Measurements from ENCODE around the gene VAV2. TPM values are rescaled to one million over a fixed set of nuclear protein-coding genes. Genes with fewer than 3 reads are reported as not detected.

The VAV2 gene
- total and polyA plus RNA-seq, 4 donors, result 4.9 to 26.4 (median 17.0) TPM

- WGBS, result 93% methylated on average over 10 of the region's 10 CpGs
- H3K27ac ChIP-seq (ENCODE audit: low read depth in 1 of 2, low read length in 2 of 2), result no peak overlapping the region
- no peak overlapping the region for H3K4me3 ChIP-seq (ENCODE audit: low read depth in 1 of 3, low read length in 3 of 3)
- peaks cover 0 to 16% (median 0%) of the 10 kb centered on the region in 4 donors for H3K36me3 ChIP-seq (ENCODE audit: control insufficient read depth in 4 of 4, insufficient read depth in 3 of 4, low read depth in 1 of 4, low read length in 3 of 4)
- TF ChIP-seq GABPA (IDR thresholded peaks at IDR 0.05 in 1 of 2, conservative IDR thresholded peaks at IDR 0.05 in 1 of 2) (no peak), YY1 (IDR thresholded peaks at IDR 0.05) (no peak), HNF4G (IDR thresholded peaks at IDR 0.05) (no peak), REST (IDR thresholded peaks at IDR 0.05) (no peak), RXRA (IDR thresholded peaks at IDR 0.05) (no peak), JUND (IDR thresholded peaks at IDR 0.05) (no peak), NR2F2 (IDR thresholded peaks at IDR 0.05) (no peak), MAX (IDR thresholded peaks at IDR 0.05) (no peak), RAD21 (IDR thresholded peaks at IDR 0.05) (no peak), FOXA1 (IDR thresholded peaks at IDR 0.05) (no peak), TAF1 (conservative IDR thresholded peaks at IDR 0.05) (no peak)
- no peaks in the 10 kb centered on the region for H3K9me3 ChIP-seq (ENCODE audit: control insufficient read depth in 4 of 4, low read length in 3 of 4)
- peaks cover 10 to 19% (median 14%) of the 10 kb centered on the region in 4 donors for H3K4me1 ChIP-seq (ENCODE audit: control insufficient read depth in 4 of 4, insufficient read depth in 4 of 4, low read length in 3 of 4)
- no peak for DNase-seq (ENCODE audit: low spot score)
- no peak overlapping the region for H3K9ac ChIP-seq (ENCODE audit: low read depth in 1 of 2, low read length in 2 of 2)
- H3K27me3 ChIP-seq (ENCODE audit: control insufficient read depth in 4 of 4, insufficient read depth in 4 of 4, low read length in 3 of 4), result no peaks in the 10 kb centered on the region
Measured at GRCh38 chr9:133938086-133938485, 54.0 kb downstream of the VAV2 start.

GRCh38 chr9:133937120-133937519 is 55.0 kb downstream of the VAV2 start:
- H3K4me3 ChIP-seq (ENCODE audit: low read depth in 1 of 3, low read length in 3 of 3), result no peak overlapping the region
- H3K4me1 ChIP-seq (ENCODE audit: control insufficient read depth in 4 of 4, insufficient read depth in 4 of 4, low read length in 3 of 4), result peaks cover 10 to 23% (median 14%) of the 10 kb centered on the region in 4 donors
- no peak overlapping the region for H3K9ac ChIP-seq (ENCODE audit: low read depth in 1 of 2, low read length in 2 of 2)
- H3K27me3 ChIP-seq (ENCODE audit: control insufficient read depth in 4 of 4, insufficient read depth in 4 of 4, low read length in 3 of 4), result no peaks in the 10 kb centered on the region
- H3K36me3 ChIP-seq (ENCODE audit: control insufficient read depth in 4 of 4, insufficient read depth in 3 of 4, low read depth in 1 of 4, low read length in 3 of 4), result peaks cover 0 to 16% (median 0%) of the 10 kb centered on the region in 4 donors
- H3K27ac ChIP-seq (ENCODE audit: low read depth in 1 of 2, low read length in 2 of 2), result no peak overlapping the region
- 76% methylated on average over 4 of the region's 4 CpGs for WGBS
- no peak for DNase-seq (ENCODE audit: low spot score)
- no peaks in the 10 kb centered on the region for H3K9me3 ChIP-seq (ENCODE audit: control insufficient read depth in 4 of 4, low read length in 3 of 4)
- TF ChIP-seq YY1 (IDR thresholded peaks at IDR 0.05) (no peak), MAX (IDR thresholded peaks at IDR 0.05) (no peak), HNF4G (IDR thresholded peaks at IDR 0.05) (no peak), ATF3 (IDR thresholded peaks at IDR 0.05) (no peak), SP1 (IDR thresholded peaks at IDR 0.05) (no peak), REST (IDR thresholded peaks at IDR 0.05) (no peak), JUND (IDR thresholded peaks at IDR 0.05) (no peak), CTCF (IDR thresholded peaks at IDR 0.05; ENCODE audit: low read depth, low read length, missing input control) (no peak), EGR1 (IDR thresholded peaks at IDR 0.05; ENCODE audit: low read depth in 2 of 2) (no peak), RXRA (IDR thresholded peaks at IDR 0.05) (no peak), HNF4A (conservative IDR thresholded peaks at IDR 0.05) (no peak), RAD21 (IDR thresholded peaks at IDR 0.05) (no peak), NR2F2 (IDR thresholded peaks at IDR 0.05) (no peak), TAF1 (conservative IDR thresholded peaks at IDR 0.05) (no peak), ZBTB33 (IDR thresholded peaks at IDR 0.05) (no peak), GABPA (IDR thresholded peaks at IDR 0.05 in 1 of 2, conservative IDR thresholded peaks at IDR 0.05 in 1 of 2) (no peak), FOXA1 (IDR thresholded peaks at IDR 0.05) (no peak)
